ENCODE measurements around the gene LY6G5C. TPM values are rescaled to one million over a fixed set of nuclear protein-coding genes. Genes with fewer than 3 reads are reported as not detected.

LY6G5C gene
- total and polyA plus RNA-seq, 2 of the 13 experiments (the other 11 are each of a cell fraction or from before 2014, with no cell fraction given) = 0.33 to 0.55 TPM

- TF ChIP-seq SSRP1 (CRISPR knock-in tag; IDR thresholded peaks at IDR 0.05) (peak; percentile 54; the same call in 1 of the 2 replicates), NCOA2 (CRISPR knock-in tag; IDR thresholded peaks at IDR 0.05) (no peak), RNF219 (CRISPR knock-in tag; IDR thresholded peaks at IDR 0.05) (no peak), ZFP62 (CRISPR knock-in tag; IDR thresholded peaks at IDR 0.05) (no peak), GZF1 (CRISPR knock-in tag; IDR thresholded peaks at IDR 0.05) (0 out of 2 replicates have a peak, but pooled peaks have one; percentile 2), FOXP4 (CRISPR knock-in tag; IDR thresholded peaks at IDR 0.05) (no peak), ZBTB10 (CRISPR knock-in tag; IDR thresholded peaks at IDR 0.05; ENCODE audit: borderline replicate concordance) (0 out of 2 replicates have a peak, but pooled peaks have one; percentile 17), ZNF589 (CRISPR knock-in tag; conservative IDR thresholded peaks at IDR 0.05) (no peak), ZNF724P (CRISPR knock-in tag; IDR thresholded peaks at IDR 0.05; ENCODE audit: borderline replicate concordance) (no peak), JARID2 (CRISPR knock-in tag; IDR thresholded peaks at IDR 0.05; ENCODE audit: insufficient replicate concordance) (no peak), ZNF607 (CRISPR knock-in tag; IDR thresholded peaks at IDR 0.05; ENCODE audit: borderline replicate concordance) (no peak), KDM2A (CRISPR knock-in tag; IDR thresholded peaks at IDR 0.05; ENCODE audit: borderline replicate concordance, low read depth) (no peak), ZNF775 (CRISPR knock-in tag; IDR thresholded peaks at IDR 0.05; ENCODE audit: borderline replicate concordance) (no peak), ATF1 (CRISPR knock-in tag; IDR thresholded peaks at IDR 0.05) (no peak), ZNF274 (CRISPR knock-in tag; IDR thresholded peaks at IDR 0.05) (no peak), TBP (CRISPR knock-in tag; IDR thresholded peaks at IDR 0.05) (no peak), KLF11 (CRISPR knock-in tag; IDR thresholded peaks at IDR 0.05) (no peak), ZMYM4 (CRISPR knock-in tag; IDR thresholded peaks at IDR 0.05) (no peak), HNF4A (CRISPR knock-in tag; IDR thresholded peaks at IDR 0.05) (no peak), JUND (CRISPR knock-in tag; IDR thresholded peaks at IDR 0.05) (no peak), MATR3 (CRISPR knock-in tag; IDR thresholded peaks at IDR 0.05) (no peak), ZNF224 (CRISPR knock-in tag; IDR thresholded peaks at IDR 0.05) (no peak)
Observed at GRCh38 chr6:31659649-31660380, 21.1 kb downstream of the LY6G5C start (continued).
